PC-9 (cell line): ENCODE measurements around the gene ZMAT5.

Source experiments
- CTCF ChIP-seq: fragments of 200-600 bp; sonication (generic); conservative IDR thresholded peaks from 2 replicates; pipeline ENCODE4 v1.6.1; 2017; ENCODE audit warnings: mixed run types, antibody characterized with exemption, mild to moderate bottlenecking, moderate library complexity
- EZH2 ChIP-seq: fragments of 200-600 bp; sonication (generic); IDR thresholded peaks from 2 replicates; pipeline ENCODE4 v1.8.0; 2017; ENCODE audit warnings: antibody characterized with exemption, low read depth

GRCh38 chr22:29741926-29742325 lies 24.9 kb downstream of the ZMAT5 start:
- no peak for TF ChIP-seq EZH2
- TF ChIP-seq CTCF, result no peak
